ENCODE results near the gene VWA5A. TPM values are rescaled to one million over a fixed set of nuclear protein-coding genes. Genes with fewer than 3 reads are reported as not detected.
A peak's percentile ranks its signal among the peaks of the same experiment; 100 is the strongest.

The VWA5A gene
- total and polyA plus RNA-seq, 12 donors, result 16.5 to 81.3 (median 36.7) TPM

- no peaks in the 10 kb centered on the region for H3K27me3 ChIP-seq
- peaks cover 15 to 21% of the 10 kb centered on the region in 2 donors for H3K4me1 ChIP-seq (replicated peaks in 1 of 2)
- H3K4me3 ChIP-seq, result peak overlapping the region in 3 of 4 donors; percentile 9 to 82 (median 65)
- H3K9me3 ChIP-seq (replicated peaks in 1 of 3), result no peaks in the 10 kb centered on the region
- H3K27ac ChIP-seq, result peak overlapping the region in 3 of 5 donors; percentile 39 to 58 (median 53)
- peak in 6 of 7 donors; percentile 17 to 30 (median 20) for DNase-seq
- intact Hi-C loops (cut with DNase I), result no loop called here
- TF ChIP-seq POLR2A (IDR thresholded peaks at IDR 0.05), result no peak
- TF ChIP-seq, protein P1, sequence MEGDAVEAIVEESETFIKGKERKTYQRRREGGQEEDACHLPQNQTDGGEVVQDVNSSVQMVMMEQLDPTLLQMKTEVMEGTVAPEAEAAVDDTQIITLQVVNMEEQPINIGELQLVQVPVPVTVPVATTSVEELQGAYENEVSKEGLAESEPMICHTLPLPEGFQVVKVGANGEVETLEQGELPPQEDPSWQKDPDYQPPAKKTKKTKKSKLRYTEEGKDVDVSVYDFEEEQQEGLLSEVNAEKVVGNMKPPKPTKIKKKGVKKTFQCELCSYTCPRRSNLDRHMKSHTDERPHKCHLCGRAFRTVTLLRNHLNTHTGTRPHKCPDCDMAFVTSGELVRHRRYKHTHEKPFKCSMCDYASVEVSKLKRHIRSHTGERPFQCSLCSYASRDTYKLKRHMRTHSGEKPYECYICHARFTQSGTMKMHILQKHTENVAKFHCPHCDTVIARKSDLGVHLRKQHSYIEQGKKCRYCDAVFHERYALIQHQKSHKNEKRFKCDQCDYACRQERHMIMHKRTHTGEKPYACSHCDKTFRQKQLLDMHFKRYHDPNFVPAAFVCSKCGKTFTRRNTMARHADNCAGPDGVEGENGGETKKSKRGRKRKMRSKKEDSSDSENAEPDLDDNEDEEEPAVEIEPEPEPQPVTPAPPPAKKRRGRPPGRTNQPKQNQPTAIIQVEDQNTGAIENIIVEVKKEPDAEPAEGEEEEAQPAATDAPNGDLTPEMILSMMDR (IDR thresholded peaks at IDR 0.05), result no peak
- WGBS, 4 donors, result 30 to 36% (median 33%) methylated on average over 12 of the region's 12 CpGs
- peaks cover 0 to 37% of the 10 kb centered on the region in 2 donors for H3K36me3 ChIP-seq (replicated peaks in 1 of 2)
Observed at GRCh38 chr11:124115782-124116616, 749 bp downstream of the VWA5A start.

DNA sequence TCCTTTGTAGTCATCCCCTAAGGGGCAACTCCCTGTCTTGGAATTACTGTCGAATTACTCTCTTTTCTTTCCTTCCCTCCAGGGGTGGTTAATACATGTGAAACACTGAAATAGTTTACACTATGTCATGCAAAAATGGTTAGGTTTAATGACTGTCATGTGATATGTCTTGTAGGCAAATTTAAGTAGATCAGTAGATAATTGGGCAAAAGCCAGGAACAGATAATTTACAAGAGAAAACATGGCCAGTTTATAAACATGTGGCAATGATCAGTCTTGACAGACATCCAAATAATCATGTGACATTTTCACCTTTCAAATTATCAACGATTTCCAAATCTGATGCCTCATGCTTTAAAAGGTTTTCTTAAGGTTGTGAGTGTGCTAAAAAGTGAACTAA is 3.9 kb downstream of the VWA5A start:
- Histone ChIP-seq H3K36me3 (replicated peaks in 1 of 2) (peaks cover 0 to 66% of the 10 kb centered on the region in 2 donors), H3K9me3 (replicated peaks in 1 of 3) (no peaks in the 10 kb centered on the region), H3K4me3 (no peak overlapping the region), H3K4me1 (replicated peaks in 1 of 2) (peaks cover 15 to 35% of the 10 kb centered on the region in 2 donors), H3K27me3 (no peaks in the 10 kb centered on the region), H3K27ac (no peak overlapping the region)
- WGBS, 4 donors, result 68 to 85% (median 79%) methylated on average over 2 of the region's 2 CpGs
- TF ChIP-seq, protein P1 (IDR thresholded peaks at IDR 0.05), result no peak
- TF ChIP-seq POLR2A (IDR thresholded peaks at IDR 0.05), result no peak
- no peak for DNase-seq
- intact Hi-C loops (cut with DNase I), result no loop called here

- TF ChIP-seq POLR2A (IDR thresholded peaks at IDR 0.05), result no peak
- TF ChIP-seq, protein P1 (IDR thresholded peaks at IDR 0.05), result no peak
- H3K9me3 ChIP-seq (replicated peaks in 1 of 3), result no peaks in the 10 kb centered on the region
- intact Hi-C loops (cut with DNase I), result no loop called here
- H3K27ac ChIP-seq, result no peak overlapping the region
- WGBS, 4 donors, result 90 to 95% (median 91%) methylated on average over 4 of the region's 4 CpGs
- H3K4me1 ChIP-seq (replicated peaks in 1 of 2), result peaks cover 8 to 28% of the 10 kb centered on the region in 2 donors
- H3K36me3 ChIP-seq (replicated peaks in 1 of 2), result peaks cover 0 to 73% of the 10 kb centered on the region in 2 donors
- DNase-seq, result no peak
- H3K4me3 ChIP-seq, result no peak overlapping the region
- no peaks in the 10 kb centered on the region for H3K27me3 ChIP-seq
Observed at GRCh38 chr11:124120891-124121290, 5.6 kb downstream of the VWA5A start.

GRCh38 chr11:124122123-124122522 is 6.9 kb downstream of the VWA5A start:
- Histone ChIP-seq H3K36me3 (replicated peaks in 1 of 2) (peaks cover 0 to 73% of the 10 kb centered on the region in 2 donors), H3K27me3 (no peaks in the 10 kb centered on the region), H3K4me3 (no peak overlapping the region), H3K4me1 (replicated peaks in 1 of 2) (peaks cover 0 to 16% of the 10 kb centered on the region in 2 donors), H3K27ac (peak overlapping the region in 1 of 5 donors; percentile 32), H3K9me3 (replicated peaks in 1 of 3) (no peaks in the 10 kb centered on the region)
- WGBS, 4 donors, result 79 to 100% (median 95%) methylated on average over 1 of the region's 1 CpG
- DNase-seq, result no peak
- intact Hi-C loops (cut with DNase I), result no loop called here
- TF ChIP-seq, protein P1 (IDR thresholded peaks at IDR 0.05), result no peak
- TF ChIP-seq POLR2A (IDR thresholded peaks at IDR 0.05), result no peak

Measured in adrenal gland (tissue), 12 donors.